ENCODE results near the gene HEG1. TPM values are rescaled to one million over a fixed set of nuclear protein-coding genes. Genes with fewer than 3 reads are reported as not detected.
"Not testable (repeated sequence)": the region's sequence is repeated elsewhere in the genome, so short reads cannot be mapped to it uniquely, and the experiment has no call there.

Gene HEG1
- total RNA-seq, 1 donor from 2014 or later = 153 TPM

- intact Hi-C loops (cut with DNase I) = no loop called here
- Histone ChIP-seq H3K4me3 (no peak overlapping the region), H3K9me3 (no peaks in the 10 kb centered on the region), H3K27me3 (no peaks in the 10 kb centered on the region), H3K36me3 (no peaks in the 10 kb centered on the region), H3K27ac (no peak overlapping the region), H3K4me1 (no peaks in the 10 kb centered on the region)
- no peak for DNase-seq (ENCODE audit: low spot score in 2 of 2)
- TF ChIP-seq CTCF (IDR thresholded peaks at IDR 0.05) = no peak
Measured at GRCh38 chr3:125083776-125084175, 28.0 kb upstream of the HEG1 start.

GRCh38 chr3:125082339-125082738 is 26.5 kb upstream of the HEG1 start:
- H3K9me3 ChIP-seq; H3K27me3 ChIP-seq; H3K27ac ChIP-seq; H3K4me3 ChIP-seq; H3K36me3 ChIP-seq; intact Hi-C loops (cut with DNase I); DNase-seq (ENCODE audit: low spot score in 2 of 2); H3K4me1 ChIP-seq: not testable (repeated sequence)

- no peaks in the 10 kb centered on the region for H3K36me3 ChIP-seq
- H3K4me1 ChIP-seq = no peaks in the 10 kb centered on the region
- H3K27ac ChIP-seq = no peak overlapping the region
- intact Hi-C loops (cut with DNase I) = no loop called here
- no peak for TF ChIP-seq CTCF (IDR thresholded peaks at IDR 0.05)
- no peaks in the 10 kb centered on the region for H3K27me3 ChIP-seq
- H3K4me3 ChIP-seq = no peak overlapping the region
- no peak for DNase-seq (ENCODE audit: low spot score in 2 of 2)
- no peaks in the 10 kb centered on the region for H3K9me3 ChIP-seq
Measured at GRCh38 chr3:125080077-125080476, 24.3 kb upstream of the HEG1 start.

GRCh38 chr3:125079675-125080045 is 23.9 kb upstream of the HEG1 start:
- Histone ChIP-seq H3K9me3 (no peaks in the 10 kb centered on the region), H3K27me3 (no peaks in the 10 kb centered on the region), H3K36me3 (no peaks in the 10 kb centered on the region), H3K27ac (no peak overlapping the region), H3K4me1 (no peaks in the 10 kb centered on the region), H3K4me3 (no peak overlapping the region)
- no peak for TF ChIP-seq CTCF (IDR thresholded peaks at IDR 0.05)
- no peak for DNase-seq (ENCODE audit: low spot score in 2 of 2)
- intact Hi-C loops (cut with DNase I) = no loop called here

GRCh38 chr3:125078951-125079674 is 23.3 kb upstream of the HEG1 start:
- intact Hi-C loops (cut with DNase I) = no loop called here
- Histone ChIP-seq H3K36me3 (no peaks in the 10 kb centered on the region), H3K4me3 (no peak overlapping the region), H3K9me3 (no peaks in the 10 kb centered on the region), H3K27ac (no peak overlapping the region), H3K4me1 (no peaks in the 10 kb centered on the region), H3K27me3 (no peaks in the 10 kb centered on the region)
- DNase-seq (ENCODE audit: low spot score in 2 of 2) = no peak
- no peak for TF ChIP-seq CTCF (IDR thresholded peaks at IDR 0.05)

- Histone ChIP-seq H3K36me3 (no peaks in the 10 kb centered on the region), H3K27ac (no peak overlapping the region), H3K4me3 (no peak overlapping the region), H3K4me1 (no peaks in the 10 kb centered on the region), H3K27me3 (no peaks in the 10 kb centered on the region), H3K9me3 (no peaks in the 10 kb centered on the region)
- TF ChIP-seq CTCF (IDR thresholded peaks at IDR 0.05) = no peak
- intact Hi-C loops (cut with DNase I) = no loop called here
- no peak for DNase-seq (ENCODE audit: low spot score in 2 of 2)
Measured at GRCh38 chr3:125077864-125078263, 22.1 kb upstream of the HEG1 start.

Data from ascending aorta (tissue), 2 donors.